ENCODE measurements around the gene KCNJ16. TPM values are rescaled to one million over a fixed set of nuclear protein-coding genes. Genes with fewer than 3 reads are reported as not detected.

The KCNJ16 gene
- total RNA-seq, 2 experiments from 2014 or later: not detected

- Histone ChIP-seq H3K27ac (ENCODE audit: low read depth in 1 of 2, low read length in 2 of 2) (no peak overlapping the region), H3K36me3 (ENCODE audit: insufficient read depth, low read length) (no peaks in the 10 kb centered on the region), H3K9me3 (ENCODE audit: control insufficient read depth in 1 of 2, insufficient read depth in 1 of 2, low read length in 2 of 2) (no peaks in the 10 kb centered on the region), H3K27me3 (ENCODE audit: control insufficient read depth in 1 of 2, insufficient read depth in 2 of 2, low read length in 2 of 2) (no peaks in the 10 kb centered on the region), H3K4me3 (ENCODE audit: low read length) (no peak overlapping the region), H3K4me1 (ENCODE audit: insufficient read depth, low read length) (no peaks in the 10 kb centered on the region)
- no peaks in the 10 kb centered on the region for H3K27me3 Mint-ChIP-seq
- H3K36me3 Mint-ChIP-seq (ENCODE audit: low read depth): no peaks in the 10 kb centered on the region
- ATAC-seq (ENCODE audit: poor library complexity): no peak
- ChIA-PET POLR2A (no interaction called here), CTCF (interaction anchor here (0.7 kb wide), 1 partner anchor 21 kb away, joined by 3 read pairs; no protein-coding TSS in a partner anchor)
- no peak for DNase-seq
- H3K9me3 Mint-ChIP-seq: no peaks in the 10 kb centered on the region
- H3K4me1 Mint-ChIP-seq (ENCODE audit: low read depth): peaks cover 11% of the 10 kb centered on the region
- intact Hi-C loops (cut with DNase I, micrococcal nuclease): no loop called here
- no peak for TF ChIP-seq CTCF (IDR thresholded peaks at IDR 0.05)
- no peak overlapping the region for H3K4me3 Mint-ChIP-seq
- H3K27ac Mint-ChIP-seq: no peak overlapping the region
These were observed 59.8 kb downstream of the KCNJ16 start for GRCh38 chr17:70134777-70135176.

GRCh38 chr17:70136131-70136530 lies 61.1 kb downstream of the KCNJ16 start:
- H3K36me3 Mint-ChIP-seq (ENCODE audit: low read depth): no peaks in the 10 kb centered on the region
- no peaks in the 10 kb centered on the region for H3K36me3 ChIP-seq (ENCODE audit: insufficient read depth, low read length)
- ChIA-PET POLR2A (no interaction called here), CTCF (no interaction called here)
- H3K4me1 ChIP-seq (ENCODE audit: insufficient read depth, low read length): no peaks in the 10 kb centered on the region
- no peak overlapping the region for H3K4me3 ChIP-seq (ENCODE audit: low read length)
- H3K9me3 ChIP-seq (ENCODE audit: control insufficient read depth in 1 of 2, insufficient read depth in 1 of 2, low read length in 2 of 2): no peaks in the 10 kb centered on the region
- intact Hi-C loops (cut with DNase I, micrococcal nuclease): no loop called here
- DNase-seq (no peak), ATAC-seq (ENCODE audit: poor library complexity) (no peak)
- no peak for TF ChIP-seq CTCF (IDR thresholded peaks at IDR 0.05)
- no peak overlapping the region for H3K27ac Mint-ChIP-seq
- H3K4me3 Mint-ChIP-seq: no peak overlapping the region
- no peaks in the 10 kb centered on the region for H3K27me3 ChIP-seq (ENCODE audit: control insufficient read depth in 1 of 2, insufficient read depth in 2 of 2, low read length in 2 of 2)
- no peak overlapping the region for H3K27ac ChIP-seq (ENCODE audit: low read depth in 1 of 2, low read length in 2 of 2)
- H3K4me1 Mint-ChIP-seq (ENCODE audit: low read depth): peaks cover 11% of the 10 kb centered on the region
- H3K9me3 Mint-ChIP-seq: no peaks in the 10 kb centered on the region
- no peaks in the 10 kb centered on the region for H3K27me3 Mint-ChIP-seq

GRCh38 chr17:70137451-70138230 lies 62.6 kb downstream of the KCNJ16 start:
- no peaks in the 10 kb centered on the region for H3K9me3 Mint-ChIP-seq
- peak overlapping the region; percentile 77 for H3K4me3 Mint-ChIP-seq
- Histone ChIP-seq H3K4me1 (ENCODE audit: insufficient read depth, low read length) (no peaks in the 10 kb centered on the region), H3K27ac (ENCODE audit: low read depth in 1 of 2, low read length in 2 of 2) (no peak overlapping the region), H3K36me3 (ENCODE audit: insufficient read depth, low read length) (no peaks in the 10 kb centered on the region), H3K4me3 (ENCODE audit: low read length) (peak overlapping the region; percentile 15), H3K9me3 (ENCODE audit: control insufficient read depth in 1 of 2, insufficient read depth in 1 of 2, low read length in 2 of 2) (no peaks in the 10 kb centered on the region), H3K27me3 (ENCODE audit: control insufficient read depth in 1 of 2, insufficient read depth in 2 of 2, low read length in 2 of 2) (no peaks in the 10 kb centered on the region)
- H3K27me3 Mint-ChIP-seq: no peaks in the 10 kb centered on the region
- CTCF ChIA-PET: no interaction called here
- H3K4me1 Mint-ChIP-seq (ENCODE audit: low read depth): peaks cover 11% of the 10 kb centered on the region
- no peak for ATAC-seq (ENCODE audit: poor library complexity)
- no peak for TF ChIP-seq CTCF (IDR thresholded peaks at IDR 0.05)
- peak in 1 of 14 experiments; percentile 8 for DNase-seq
- no peak overlapping the region for H3K27ac Mint-ChIP-seq
- intact Hi-C loops (cut with DNase I, micrococcal nuclease): no loop called here
- POLR2A ChIA-PET: no interaction called here
- H3K36me3 Mint-ChIP-seq (ENCODE audit: low read depth): no peaks in the 10 kb centered on the region

Data from CD4-positive, alpha-beta T cell (primary cell).